ENCODE data around the gene ZGPAT.
A peak's percentile ranks its signal among the peaks of the same experiment; 100 is the strongest.
"Not testable (repeated sequence)": the region's sequence is repeated elsewhere in the genome, so short reads cannot be mapped to it uniquely, and the experiment has no call there.

The ZGPAT gene

DNA sequence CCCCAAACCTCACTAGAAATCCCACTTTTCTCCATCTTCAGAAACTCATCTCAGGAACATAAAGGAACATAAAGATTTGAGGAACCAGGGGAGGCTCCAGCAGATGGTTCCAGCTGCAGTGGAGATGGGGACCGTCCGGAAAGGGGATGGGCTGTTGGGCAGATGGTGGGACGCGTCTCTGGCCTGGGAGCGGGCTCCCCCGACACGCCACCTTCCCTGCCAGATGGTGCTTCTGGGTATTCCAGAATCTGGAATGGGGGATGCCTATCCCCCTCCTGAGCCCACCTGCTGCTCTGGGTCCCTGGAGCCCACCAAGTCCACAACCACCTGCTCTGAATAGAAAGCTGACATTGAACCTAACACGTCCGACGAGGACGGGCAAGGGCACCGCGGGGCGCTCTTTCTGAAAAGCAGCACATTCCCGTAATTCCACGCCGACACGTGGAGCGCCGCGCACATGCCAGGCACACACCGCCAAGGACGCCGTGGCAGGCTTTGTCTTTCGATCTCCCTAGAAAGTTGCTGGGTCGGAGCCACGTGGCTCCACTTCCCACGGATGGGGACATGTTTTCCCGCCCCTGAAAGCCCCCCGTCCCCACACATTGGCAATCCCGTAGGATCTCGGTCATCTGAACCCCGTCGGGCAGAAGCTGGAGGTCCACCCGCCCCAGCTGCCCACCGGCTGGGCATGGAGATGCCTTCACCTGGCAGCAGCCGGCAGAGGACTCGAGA, 59.0 kb downstream of the ZGPAT start:
- no peak for DNase-seq (ENCODE audit: low spot score)

DNA sequence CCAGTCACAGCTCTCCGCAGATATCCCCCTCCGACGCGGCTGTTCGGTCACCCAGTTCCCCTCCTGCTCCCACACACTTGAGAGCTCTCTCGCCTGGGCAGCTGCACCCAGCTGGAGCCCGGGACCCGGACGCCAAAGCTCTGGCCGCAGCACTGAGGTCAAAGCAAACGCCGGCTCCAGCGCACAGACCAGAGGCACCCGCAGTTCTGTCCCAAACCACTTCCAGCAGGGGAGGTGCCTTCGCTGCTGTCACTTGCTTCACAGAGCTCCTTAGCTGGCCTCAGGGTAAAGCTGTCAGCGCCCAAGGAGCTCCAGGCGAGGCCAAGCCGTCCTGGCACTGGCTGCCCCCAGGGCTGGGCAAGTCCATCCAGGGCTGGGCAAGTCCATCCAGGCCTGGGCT, 59.6 kb downstream of the ZGPAT start:
- no peak for DNase-seq (ENCODE audit: low spot score)

GRCh38 chr20:63767886-63768285, 60.0 kb downstream of the ZGPAT start:
- no peak for DNase-seq (ENCODE audit: low spot score)

DNA sequence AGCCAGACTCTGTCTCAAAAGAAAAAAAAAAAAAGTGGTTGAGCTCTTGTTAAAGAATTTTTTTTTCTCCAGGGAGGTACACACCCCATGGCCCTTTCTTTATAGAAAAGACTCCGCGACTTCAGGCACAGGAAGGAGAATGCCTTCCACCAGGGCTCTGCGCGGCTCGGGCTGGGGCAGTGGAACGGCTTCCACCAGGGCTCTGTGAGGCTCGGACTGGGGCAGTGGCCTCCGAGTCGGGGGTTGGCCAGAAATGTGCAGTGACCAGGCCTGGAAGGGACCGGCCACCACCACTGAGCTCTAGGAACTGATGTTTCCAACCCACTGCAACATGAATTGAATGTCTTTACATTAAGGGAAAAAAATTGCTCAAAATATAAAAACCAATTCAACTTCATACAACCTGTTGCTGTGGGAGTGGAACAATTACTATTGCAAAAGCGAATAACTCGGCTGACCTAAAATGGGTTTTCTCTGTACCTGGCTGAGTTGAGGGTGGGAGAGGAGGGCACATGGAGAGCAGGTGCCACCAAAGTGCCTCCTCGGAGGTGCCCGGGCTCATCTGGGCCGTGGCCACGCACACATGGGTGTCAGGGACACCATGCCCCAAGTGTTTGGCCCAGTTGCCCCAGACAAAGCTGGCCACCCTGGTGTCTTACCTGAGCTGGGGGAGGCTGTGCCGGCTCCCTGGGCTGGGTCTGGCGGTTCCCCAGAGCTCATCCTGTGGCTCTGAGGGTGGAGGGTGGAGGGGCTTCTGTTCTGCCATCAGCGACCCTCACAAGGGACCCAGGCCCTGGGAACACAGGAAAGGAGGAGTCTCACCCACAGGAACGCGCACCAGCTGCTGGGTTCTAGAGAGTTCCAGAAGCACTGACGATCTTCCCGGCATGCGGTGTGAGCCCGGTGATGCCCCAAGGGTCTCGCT, 61.0 kb downstream of the ZGPAT start:
- no peak for DNase-seq (ENCODE audit: low spot score)

DNA sequence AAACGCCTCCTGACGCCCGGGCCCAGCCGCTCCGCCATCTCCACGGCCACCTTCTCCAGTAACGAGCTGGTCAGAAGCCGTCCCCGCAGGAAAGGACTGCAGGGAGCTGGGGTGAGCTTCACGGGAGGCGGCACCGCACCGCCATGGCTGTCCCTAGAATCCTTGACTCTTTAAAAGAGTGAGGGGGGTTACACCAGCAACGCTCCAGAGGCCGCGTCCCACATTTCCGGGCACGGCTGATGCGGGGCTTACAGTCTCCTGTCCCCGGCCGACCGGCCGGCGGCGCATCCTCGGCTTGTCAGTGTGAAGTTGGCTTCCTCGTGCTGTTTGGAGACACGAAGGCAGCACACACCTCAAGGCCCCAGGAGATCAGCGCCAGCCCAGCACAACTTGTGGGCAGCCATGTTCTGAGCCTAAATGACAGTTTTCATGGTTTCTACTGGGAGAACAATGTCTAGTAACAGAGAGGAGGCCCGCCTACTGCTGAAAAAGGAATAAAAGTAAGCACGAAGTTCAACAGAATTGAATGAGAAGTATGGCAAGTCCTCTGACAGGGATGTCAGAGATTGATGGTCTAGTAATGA, 62.1 kb downstream of the ZGPAT start:
- DNase-seq (ENCODE audit: low spot score), result no peak

DNA sequence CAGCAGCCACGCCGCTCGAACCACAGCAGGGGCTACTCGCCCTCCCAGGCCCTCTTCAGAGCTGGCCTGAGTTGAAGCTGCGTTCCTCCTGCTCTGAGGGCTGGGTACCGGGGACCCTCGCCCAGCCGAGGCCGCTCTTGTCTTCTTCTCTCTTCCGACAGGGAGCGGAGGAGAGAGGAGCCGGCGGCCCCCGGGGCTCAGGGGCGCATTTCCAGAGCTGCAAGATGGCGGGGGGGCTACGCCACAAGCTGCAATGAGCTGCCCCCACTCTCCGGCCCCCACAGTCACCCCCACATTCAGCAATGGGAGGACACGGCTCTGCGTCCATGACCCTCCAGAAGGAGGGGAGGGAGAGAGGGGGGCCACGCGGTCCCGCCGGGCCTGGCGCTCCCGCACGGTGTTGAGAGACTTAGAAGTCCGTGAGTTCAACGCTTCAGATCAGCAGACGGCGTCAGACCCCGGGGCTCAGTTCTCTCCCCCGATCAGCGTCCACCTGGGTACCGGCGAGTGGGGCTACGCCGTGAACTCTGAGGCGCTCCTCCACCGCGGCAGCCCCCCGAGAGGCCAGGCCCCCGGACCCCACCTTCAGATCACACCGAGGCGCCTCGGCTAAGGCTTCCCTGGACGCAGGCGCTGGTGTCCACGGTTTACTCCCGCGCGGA, 63.3 kb downstream of the ZGPAT start:
- DNase-seq (ENCODE audit: low spot score), result no peak

DNA sequence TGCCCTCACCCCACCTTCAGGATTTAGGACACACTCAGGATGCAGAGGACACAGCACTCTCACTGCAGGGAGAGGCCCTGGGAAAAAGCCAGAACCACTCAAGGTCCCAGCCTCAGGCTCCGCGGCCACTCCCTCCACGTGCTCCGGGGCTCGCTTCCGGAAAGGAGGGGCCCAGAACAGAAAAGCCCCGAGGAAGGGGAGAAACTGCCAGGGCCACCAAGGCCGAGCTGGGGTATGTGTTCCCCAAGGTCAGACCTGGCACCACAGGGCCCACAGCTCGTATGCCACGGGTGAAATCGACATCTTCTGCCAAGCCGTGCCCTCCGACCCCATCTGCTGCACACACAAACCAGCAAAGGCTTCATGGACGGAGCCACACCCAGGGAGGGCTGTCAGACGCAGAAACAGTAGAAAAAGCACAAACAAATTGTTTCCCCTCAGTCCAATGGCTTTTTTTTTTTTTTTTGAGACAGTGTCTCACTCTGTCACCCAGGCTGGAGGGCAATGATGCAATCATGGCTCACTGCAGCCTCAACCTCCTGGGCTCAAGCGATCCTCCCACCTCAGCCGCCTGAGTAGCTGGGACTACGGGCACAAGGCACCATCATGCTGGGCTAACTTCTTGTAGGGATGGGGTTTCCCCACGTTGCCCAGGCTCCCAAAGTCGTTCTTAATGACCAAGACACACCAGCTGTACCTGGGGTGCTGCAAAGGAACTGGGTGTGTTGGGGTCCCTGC, 65.1 kb downstream of the ZGPAT start:
- no peak for DNase-seq (ENCODE audit: low spot score)

DNA sequence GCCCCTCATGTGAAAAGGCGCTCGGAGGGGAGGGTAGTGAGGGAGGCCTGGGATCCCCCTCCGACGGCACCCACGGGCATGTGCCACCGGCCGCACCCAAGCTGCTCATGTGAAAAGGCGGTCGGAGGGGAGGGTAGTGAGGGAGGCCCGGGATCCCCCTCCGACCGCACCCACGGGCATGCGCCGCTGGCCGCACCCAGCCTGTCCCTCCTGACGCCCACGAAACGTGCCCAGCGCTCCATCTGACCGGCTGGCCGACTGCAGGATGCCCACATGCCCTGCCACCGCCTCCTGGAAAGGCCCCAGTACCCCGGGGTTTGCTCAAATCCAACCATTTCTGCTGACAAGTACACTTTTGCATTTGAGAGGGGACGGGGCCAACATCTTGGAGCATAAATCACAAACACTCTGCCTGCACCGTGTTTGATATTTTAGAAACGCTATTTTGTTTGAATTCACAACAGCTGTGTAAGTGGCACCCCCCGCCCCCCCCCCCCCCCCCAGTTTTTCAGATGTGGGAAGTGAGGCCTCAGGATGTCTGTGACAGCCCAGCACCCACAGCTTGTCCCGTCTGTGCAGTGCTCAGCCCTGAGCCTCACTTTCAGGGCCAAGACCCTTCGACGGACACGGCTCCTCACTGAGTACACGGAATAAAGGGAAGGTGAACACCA, 65.9 kb downstream of the ZGPAT start:
- DNase-seq (ENCODE audit: low spot score), result no peak

GRCh38 chr20:63774306-63774705, 66.5 kb downstream of the ZGPAT start:
- no peak for DNase-seq (ENCODE audit: low spot score)

DNA sequence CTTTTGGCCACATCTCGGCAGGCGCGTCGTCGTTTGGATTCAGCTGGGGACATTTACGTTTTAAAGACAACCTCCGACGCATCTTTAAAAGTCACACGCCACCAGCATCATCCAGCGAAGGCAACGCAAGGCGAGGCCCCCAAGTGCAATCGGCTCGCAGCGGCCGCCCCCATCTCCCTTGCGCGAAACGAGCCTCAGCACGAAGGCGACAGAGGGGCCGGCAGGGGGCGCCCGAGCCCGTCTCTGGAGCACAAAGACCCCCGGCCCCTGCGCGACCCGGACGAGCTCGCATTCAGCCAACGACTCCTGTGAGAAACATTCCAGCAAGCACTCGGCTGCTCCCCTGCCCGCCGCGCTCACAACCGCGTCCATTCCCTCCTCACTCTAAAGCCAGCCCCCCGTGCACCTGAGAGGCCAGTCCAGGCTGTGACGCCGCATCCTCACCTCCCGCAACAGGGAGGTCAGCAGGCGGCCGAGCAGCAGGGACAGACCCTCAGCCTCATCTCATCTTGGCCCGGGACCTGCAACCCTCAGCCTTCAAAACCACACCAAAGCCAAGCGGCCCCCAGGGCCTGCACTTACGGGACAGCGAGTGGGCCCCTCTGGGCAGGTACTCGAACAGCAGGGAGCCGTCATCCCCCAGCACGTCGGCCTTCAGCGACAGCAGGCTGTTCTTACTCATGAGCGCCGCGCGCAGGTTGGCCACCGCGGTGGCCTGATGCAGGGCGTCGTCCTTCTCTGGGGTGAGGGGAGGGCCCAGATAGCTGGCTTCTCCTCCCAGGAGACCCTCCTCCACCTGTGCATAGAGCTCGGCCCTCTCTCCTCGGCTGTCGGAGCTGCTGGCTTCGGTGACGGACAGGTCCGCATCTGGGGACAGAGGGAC, 67.5 kb downstream of the ZGPAT start:
- DNase-seq (ENCODE audit: low spot score), result peak; percentile 23

GRCh38 chr20:63776875-63777274, 69.0 kb downstream of the ZGPAT start:
- not testable (repeated sequence) for DNase-seq (ENCODE audit: low spot score)

DNA sequence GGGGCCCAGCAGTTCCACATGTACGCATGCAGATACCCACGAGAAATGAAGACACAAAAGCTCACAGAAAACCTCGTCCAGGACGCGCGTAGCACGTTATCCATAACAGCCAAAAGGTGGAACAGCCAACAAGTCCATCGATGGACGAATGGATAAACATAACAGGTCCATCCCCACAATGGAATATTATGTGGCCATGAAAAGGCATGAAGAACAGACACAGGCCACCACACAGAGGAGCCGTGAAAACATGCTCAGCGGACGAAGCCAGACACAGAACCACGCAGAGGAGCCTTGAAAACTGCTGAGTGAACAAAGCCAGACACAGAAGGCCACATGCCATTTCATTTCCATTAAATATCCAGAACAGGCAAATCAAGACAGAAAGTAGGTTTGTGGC, 69.8 kb downstream of the ZGPAT start:
- DNase-seq (ENCODE audit: low spot score), result no peak

GRCh38 chr20:63778034-63778752, 70.4 kb downstream of the ZGPAT start:
- DNase-seq (ENCODE audit: low spot score), result no peak

DNA sequence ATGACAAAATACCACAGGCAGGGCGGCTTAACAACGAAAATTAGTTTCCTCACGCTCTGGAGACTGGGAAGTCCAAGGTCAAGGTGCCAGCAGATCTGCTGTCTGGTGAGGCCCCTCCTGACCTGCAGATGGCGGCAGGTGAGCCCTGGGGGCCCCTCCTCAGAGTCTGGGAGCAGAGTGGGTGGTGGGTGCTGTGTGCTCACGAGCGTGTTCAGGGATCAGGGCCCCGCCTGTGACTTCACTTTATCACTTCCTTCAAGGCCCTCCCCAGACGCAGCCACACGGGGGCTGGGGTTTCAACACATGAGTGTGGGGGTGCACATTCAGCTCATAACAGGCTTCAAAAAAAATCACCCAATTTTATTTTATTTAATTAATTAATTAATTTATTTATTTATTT, 71.0 kb downstream of the ZGPAT start:
- DNase-seq (ENCODE audit: low spot score), result no peak

DNA sequence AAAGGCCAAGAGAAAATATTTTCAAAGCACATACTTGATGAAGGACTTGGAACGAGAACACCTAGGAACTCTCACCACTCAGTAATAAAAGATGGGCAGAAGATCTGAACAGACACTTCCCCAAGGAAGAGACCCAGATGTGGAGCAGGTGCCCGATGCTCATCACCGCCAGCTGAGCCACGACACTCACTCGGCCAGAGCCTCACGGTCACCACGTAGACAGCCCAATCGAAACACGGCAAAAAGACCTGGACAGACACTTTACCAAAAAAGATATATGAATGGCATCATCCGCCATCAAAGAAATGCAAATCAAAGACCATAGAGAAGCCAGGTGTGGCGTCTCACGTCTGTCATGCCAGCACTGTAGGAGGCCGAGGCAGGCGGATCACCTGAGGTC, 73.3 kb downstream of the ZGPAT start:
- DNase-seq (ENCODE audit: low spot score), result no peak

GRCh38 chr20:63782051-63782471, 74.2 kb downstream of the ZGPAT start:
- DNase-seq (ENCODE audit: low spot score), result no peak

GRCh38 chr20:63782521-63782971, 74.7 kb downstream of the ZGPAT start:
- DNase-seq (ENCODE audit: low spot score), result no peak

DNA sequence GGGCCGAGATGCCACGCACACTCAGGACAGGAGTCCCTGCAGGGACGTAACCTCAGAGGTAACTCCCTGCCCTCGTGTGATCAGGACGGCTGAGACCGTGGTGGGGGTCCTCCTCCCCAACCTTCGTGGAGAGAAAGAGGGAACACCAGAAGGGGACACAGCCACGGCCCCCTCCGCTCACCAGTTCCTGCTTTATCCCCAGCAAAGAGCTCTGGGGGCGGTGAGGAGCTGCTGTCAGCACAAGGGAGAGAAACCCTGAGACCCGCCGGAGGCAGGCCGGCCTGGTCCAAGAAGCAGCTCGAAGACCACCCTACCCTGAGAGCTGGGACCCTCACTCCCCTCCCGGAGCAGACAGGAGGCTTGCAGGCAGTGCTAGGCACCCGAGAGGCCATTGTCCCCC, 76.1 kb downstream of the ZGPAT start:
- no peak for DNase-seq (ENCODE audit: low spot score)

DNA sequence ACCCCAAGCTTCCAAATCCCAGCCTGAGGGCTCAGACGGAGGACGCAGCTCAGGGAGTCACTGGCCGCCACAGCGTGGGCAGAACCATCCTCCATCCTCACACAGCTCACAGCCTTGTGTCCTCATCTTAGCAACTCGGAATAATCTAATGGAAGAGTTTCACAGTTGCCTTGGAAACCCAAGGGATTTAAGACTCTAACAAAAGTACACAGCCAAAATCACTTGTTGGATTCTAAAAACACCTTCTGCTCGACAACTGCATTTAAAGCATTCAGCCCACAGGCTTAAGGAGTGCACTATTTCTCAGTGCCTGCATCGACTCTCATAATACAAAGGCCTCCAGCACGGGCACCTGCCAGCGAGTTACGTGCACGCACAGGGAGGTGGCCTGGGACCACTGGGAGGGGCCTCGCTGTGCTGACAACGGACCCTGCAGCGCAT, 77.9 kb downstream of the ZGPAT start:
- no peak for DNase-seq (ENCODE audit: low spot score)
